Activated T-helper 1 cell treated with anti-CD3 and anti-CD28 coated beads, Interleukin-2, amount 50 U/mL, for 16 hours (primary cell): ENCODE data around the gene LRP8.

Experiments
- DNase-seq, 2 donors: peaks; one replicate each; pipeline ENCODE4 v3.0.0-alpha.2; 2020; ENCODE audit warnings: low read depth in 1 of 2, low spot score in 1 of 2

The LRP8 gene

DNA sequence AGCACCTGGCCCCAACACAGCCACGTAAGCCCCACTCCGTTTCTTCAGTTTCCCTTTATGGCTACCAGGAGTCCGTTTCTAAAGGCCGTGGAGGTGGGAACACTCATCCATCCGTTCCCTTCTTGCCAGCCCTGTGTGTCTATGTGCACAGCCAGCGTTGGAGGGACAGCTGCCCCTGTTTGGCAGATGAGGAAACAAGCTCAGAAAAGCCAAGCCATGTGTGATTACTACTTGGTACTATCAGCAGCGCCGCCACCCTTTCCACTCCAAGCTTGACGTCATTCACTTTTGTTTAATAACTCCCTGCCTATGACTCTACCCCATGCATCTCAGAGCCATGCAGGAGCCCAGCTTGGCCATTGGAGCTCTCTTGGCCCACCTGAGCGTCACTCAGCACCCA, 3.5 kb downstream of the LRP8 start:
- no peak for DNase-seq

DNA sequence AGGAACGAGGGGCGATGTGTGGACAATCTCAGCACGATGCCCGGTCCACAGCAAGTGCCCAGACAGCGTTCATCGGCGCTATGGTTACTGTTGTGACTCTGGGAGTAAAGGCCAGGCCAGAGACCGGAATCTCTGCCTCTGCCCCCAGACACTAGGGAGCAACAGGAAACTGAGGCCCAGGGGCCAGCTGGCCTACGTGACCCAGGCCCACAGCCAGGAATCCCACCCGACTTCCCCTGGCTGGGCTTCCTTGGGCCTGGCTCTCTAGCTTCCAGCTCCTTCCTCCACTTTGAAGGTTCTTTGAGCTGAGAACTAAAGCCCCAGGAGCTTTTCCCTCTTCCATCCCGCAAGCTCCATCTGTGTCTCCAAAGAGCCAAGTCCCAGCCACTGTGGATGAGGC, 4.6 kb downstream of the LRP8 start:
- no peak for DNase-seq

DNA sequence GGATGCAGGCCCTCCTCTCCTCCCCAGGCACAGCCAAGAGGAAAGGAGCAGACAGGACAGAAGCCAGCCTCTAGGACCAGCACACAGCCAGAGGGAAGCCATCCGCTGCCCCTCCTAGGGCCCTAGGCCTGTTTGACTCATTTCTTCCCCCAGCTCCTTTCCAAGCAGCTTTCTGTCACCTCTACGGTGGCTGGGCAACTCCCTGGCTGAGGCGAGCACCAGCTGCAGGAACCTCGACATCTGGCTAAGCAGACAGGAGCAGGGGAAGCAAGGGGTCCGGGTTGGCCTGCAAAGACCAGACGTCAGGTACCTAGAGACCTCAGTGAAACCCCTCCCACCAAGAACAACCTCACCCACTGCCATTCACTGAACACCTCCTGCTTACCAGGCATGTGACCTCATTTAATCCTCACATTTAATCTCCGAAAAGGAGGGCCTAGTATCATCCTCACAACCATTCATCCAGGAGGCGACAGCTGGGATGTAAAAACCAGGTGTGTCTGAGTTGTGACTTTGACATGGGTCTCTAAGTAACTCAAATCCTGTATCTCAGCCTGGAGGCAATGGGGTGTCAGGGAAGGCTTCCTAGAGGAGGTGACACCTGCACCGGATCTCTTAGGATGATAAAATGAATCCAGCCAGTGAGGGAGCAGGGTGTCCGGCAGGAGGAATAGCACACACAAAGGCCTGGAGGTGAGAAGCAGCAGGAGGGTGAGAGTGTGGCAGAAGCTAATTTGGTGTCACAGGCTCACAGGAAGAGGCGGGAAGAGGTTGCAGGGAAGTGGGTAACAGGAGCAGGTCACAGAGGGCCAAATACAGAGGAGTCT, 5.9 kb downstream of the LRP8 start:
- DNase-seq = no peak

DNA sequence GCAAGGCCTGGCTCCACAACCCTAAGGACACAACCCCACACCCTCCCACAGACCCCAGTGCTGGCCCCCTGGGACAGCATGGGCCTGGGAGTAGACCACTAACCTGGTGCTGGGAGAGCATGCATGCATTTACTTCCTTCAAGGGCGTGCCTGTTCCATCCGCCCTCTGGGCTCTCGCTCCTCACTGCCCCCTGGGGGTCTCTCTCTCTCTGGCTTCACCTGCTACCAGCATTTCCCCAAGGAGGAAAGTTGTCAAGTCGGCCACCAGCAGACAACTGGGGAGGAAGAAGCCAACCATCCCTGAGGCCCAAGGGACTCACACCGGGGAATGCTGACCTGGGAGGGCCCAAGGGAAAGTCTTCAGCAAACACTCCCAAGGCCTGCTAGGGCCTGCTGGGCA, 6.5 kb downstream of the LRP8 start:
- no peak for DNase-seq

DNA sequence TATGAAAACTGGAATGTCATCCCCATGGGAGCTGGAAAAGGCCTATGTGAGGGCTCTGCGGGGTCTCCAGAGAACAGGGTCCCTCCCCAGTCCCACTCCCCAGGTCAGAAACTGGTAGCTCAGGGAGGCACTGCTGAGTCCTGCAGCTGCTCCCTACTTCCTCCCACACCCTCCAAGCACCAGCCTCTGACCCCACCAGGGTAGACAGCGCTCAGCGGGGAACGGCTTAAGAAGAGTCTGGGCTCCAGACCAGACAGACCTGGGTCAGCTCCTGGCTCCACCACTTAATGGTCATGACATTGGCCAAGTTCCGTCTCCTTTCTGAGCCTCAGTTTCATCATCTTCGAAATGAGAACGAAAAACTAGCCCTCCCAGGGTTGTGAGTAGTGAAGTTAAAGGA, 7.2 kb downstream of the LRP8 start:
- DNase-seq = no peak

DNA sequence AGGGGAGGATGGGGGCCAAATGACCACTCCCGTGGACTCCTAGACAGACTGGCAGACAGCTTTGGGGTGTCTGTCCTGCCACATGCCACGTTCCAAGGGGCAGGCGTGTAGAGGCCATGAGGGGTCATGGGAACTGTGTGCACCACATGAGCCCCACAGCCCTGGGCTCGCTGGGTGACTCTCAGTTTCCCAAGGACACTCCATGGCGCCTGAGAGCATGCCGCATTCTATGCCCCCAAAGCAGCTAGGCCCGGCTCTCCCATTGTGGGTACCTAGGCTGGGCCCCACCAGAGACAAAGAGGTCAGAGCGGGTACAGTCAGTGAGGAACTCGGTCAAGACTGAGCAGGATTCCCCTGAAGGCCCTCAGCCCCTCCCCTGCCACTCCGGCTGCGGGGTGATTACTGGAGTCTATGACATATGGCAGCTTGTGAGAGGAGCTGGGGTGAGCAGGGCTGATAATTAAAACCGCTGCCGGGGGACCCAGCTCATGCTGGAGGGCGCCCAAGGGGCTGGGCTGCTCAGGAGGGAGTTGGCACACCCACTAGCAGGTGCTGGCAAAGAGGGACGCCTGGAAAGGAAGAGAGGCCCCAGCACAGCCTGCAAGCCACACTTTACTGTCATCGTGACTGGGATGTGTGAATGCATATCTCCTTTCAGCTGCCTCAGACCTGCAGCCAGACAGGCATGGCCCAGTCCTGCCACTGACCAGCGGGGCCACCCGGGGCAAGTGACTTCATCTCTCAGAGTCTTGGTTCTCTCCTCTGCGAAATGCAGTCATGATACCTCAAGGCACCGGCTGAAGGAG, 8.4 kb downstream of the LRP8 start:
- no peak for DNase-seq

DNA sequence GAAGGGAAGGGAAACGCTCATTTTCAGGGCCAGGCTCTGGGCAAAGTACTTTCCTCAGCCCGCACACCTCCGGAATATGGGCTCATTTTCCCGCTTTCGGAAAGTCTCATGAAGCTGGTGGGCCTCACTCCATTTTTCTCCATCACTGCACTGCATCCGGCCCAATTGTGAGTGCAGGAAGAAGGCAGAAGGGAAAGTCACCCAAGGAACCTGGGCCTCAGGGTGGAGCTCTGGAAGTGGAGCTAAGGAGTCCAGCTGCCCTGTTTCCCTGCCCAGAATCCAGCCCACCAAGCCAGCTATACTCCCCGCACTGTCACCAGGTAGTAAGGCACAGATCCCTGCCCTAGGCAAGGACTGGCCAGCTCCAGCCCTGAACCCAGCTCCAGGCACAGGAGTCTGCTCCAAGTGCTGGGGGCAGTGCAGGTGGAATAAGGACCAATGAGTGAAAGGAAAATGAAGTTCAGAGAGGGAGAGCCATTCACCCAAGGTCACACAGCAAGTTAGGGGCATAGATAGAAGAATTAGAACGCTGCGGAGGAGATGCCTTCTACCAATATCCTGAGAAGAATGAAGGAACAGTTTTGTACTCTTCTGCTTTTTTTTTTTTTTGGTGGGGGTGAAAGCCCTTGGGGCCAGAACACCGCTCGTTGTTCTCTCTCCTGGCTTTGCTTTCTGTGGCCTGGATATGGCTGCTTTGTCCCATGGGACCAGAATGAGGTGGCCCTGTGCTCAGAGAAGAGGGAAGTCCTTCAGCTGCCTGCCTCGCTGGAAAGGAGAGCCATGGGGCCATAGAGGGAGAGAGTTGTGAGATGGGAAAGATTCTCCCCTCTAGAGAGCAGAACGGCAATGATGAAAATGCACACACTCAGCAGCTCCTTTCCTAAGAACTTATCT, 10.0 kb downstream of the LRP8 start:
- no peak for DNase-seq

DNA sequence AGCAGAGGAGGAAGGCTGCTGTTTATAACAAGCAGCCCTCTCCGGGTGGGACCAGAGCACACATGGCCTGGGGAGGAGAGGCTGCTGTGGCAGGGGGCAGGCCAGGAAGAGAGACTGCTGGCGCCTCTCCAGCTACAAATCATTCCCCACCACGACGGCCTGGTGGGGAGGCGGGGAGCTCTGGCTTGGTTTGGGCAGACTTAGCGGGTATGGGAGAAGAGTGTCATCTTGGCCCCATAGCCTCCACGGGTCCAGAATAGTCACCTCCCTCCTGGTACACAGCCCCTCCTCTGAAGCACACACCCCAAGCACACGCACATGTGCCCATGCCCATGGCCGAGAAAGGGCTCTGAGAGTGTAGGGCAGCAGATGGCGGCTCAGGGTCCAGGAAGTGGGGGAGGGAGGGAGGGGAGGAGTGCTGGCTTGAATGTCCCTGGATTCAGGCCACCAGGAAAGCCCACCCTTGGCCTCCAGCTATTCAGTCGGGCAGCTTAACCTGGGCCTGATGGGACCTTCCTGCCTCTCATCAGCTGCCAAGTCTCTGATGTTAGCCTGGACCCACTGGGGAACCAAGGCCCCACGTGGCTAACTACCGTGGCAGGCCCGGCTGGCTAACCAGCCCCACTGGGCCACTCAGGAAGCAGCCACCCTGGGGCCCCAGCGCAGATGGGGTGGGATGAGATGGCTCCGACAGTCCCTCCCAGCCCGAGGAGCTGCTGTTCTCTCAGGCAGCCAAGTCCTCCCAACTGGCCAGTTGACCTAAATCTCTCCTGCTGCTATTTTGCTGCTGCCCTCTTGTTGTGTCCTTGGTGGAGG, 10.9 kb downstream of the LRP8 start:
- no peak for DNase-seq

DNA sequence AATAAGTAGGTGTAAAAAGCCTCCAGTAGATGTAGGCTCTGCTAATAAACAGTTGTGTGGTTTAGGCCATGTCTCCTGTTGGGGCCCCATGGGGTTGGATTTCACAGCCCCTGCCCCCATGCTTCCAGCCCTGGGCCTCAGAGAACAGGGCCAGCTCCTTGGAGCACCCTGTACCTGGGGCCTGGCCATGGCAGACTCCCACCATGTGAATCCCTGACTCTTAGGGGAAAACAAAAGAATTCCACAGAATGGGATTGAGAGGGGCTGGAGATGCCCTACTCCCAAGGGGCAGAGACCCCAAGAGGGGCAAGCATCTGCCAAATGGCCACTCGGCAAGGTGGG, 11.5 kb downstream of the LRP8 start:
- DNase-seq = no peak

DNA sequence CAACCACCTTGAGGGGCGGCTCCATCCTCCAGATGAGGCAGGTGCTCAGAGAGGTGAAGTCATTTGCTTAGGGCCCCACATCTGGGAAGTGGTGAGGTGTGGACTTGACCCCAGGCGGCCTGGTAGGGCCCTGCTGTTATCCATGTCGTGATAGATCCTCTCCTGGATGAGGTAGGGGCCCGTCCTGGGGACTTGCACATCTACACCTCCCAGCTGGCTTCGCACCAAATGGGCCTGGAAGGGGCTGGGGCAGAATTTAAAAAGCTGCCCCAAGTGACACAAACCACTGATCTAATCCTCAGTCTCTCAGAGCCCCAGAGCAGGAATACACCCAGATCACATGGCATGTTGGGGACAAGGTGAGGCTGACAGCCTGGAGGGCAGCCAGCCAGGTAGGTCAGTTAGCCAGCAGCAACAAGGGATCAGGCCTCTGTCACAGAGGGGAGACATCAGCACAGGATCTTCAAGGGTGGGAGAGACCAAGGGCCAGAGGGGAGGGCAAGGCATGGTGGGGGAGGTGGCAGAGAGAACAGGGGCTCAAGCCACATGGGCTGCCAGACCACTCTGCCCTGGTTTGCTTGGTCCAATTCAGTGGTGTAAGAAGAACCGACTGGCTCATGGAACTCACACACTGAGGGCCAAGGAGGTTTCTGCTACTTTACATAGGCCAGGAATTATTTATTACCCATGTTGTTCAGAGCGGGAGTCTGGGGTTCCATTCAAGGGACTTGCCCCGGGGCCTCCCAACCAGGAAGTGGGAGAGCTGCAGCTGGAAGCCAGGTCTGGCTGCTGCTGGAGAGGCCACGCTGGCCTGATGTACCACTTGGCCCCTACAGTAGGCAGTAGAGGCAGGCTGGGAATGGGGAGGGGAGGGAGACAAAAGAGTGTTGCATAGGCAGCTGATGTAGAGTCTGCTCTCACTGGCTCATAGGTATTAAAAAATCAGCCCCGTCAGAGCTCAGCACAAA, 12.1 kb downstream of the LRP8 start:
- DNase-seq = no peak

DNA sequence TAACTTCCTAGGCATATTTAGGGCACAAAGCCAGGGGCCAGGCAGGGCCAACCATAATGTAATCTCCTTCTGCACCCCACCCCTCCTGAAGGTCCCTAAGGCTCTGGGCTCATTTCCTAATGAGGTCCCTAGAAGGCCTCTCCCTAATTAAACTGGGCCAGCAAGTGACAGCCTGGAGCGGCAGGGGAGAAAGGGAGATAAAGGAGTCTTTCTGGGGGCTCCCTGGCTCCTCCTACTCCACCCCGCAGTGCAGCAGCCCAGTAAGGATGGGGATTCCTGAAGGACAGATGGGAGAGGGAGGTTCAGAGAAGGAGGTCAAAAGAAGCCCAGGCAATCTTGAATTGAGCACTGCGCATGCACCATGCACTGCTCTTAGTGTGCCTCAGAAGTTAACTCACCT, 12.8 kb downstream of the LRP8 start:
- DNase-seq = no peak

DNA sequence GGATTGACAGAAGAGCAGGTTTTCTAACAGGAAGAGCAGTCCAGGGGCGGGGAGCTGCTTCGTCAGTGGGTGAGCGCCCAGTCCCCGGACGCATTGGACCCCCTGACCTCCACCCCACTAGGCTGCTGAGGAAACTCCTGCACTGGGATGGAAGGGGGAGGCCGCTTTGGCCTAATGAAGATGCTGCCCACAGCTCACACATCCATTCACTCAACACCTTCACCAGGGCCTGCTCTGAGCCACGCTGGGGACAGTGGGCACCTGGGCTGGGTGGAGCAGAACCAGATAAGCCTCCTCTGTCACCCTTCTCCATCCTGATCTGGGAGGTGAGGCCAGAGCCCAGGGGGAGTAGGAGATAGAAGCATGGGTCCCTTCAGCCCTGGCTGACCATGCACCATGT, 13.3 kb downstream of the LRP8 start:
- no peak for DNase-seq

DNA sequence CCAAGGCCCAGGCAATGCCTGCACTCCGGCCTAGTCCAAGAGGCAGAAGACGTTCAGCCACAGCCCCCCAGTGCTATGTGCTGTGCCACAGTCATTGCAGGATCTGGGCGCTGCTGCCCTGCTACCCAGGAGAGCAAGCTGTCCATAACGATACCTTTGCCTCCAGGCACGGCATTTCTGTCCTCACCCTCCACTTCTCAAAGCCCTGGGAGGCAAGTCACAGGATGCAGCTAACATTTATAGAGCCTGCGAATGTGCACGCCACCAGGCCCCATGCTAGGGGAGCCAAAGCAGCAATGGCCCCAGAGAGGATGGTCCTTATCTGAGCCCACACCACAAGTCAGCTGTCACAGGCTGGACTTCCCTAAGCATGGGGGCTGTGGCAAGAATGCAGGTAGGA, 13.8 kb downstream of the LRP8 start:
- DNase-seq = no peak

DNA sequence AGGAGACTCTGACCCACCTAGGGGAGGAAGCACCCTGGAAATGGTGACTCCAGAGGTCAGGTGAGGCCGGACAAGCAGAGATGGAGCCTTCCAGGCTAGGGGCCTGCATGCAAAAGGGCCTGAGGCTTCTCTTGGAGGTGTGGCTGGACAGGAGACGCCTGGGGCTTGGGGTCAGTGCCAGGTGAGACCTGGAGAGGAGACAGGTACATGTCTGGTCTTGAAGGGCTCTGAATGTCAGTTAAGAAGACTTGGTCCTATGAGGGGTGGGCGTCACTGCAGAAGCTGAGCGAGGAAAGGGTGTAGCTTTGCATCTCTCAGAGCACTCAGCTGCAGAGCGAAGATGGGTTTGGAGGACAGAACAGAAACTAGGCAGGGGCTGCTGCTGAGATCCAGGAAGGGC, 14.3 kb downstream of the LRP8 start:
- no peak for DNase-seq

DNA sequence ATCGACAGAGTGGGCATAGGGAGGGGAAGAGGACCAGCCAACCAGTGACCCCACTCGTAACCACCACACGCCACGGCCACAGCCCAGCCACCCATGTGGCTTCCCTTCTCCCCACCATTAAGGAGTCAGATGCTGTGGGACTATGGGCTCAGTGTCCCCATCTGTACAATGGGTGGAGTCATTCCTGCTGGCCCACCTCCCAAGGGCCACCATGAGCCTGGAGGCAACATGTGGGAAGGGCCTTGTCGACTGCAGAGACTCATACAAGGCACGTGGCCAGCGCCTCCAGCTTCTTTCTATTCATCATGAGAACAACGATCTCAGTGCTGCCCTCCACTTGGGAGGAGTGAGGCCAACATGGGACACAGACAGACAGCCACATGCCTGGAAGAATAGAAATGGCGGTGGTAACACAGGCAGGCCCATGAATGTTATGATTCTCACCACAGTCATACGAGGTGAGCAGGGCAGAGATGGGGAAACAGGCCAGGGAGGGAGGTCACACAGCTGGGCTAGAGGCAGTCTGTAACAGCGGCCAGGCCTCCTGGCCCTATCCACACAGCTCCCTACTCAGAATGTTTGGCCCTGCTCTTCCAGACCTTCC, 16.1 kb downstream of the LRP8 start:
- no peak for DNase-seq

DNA sequence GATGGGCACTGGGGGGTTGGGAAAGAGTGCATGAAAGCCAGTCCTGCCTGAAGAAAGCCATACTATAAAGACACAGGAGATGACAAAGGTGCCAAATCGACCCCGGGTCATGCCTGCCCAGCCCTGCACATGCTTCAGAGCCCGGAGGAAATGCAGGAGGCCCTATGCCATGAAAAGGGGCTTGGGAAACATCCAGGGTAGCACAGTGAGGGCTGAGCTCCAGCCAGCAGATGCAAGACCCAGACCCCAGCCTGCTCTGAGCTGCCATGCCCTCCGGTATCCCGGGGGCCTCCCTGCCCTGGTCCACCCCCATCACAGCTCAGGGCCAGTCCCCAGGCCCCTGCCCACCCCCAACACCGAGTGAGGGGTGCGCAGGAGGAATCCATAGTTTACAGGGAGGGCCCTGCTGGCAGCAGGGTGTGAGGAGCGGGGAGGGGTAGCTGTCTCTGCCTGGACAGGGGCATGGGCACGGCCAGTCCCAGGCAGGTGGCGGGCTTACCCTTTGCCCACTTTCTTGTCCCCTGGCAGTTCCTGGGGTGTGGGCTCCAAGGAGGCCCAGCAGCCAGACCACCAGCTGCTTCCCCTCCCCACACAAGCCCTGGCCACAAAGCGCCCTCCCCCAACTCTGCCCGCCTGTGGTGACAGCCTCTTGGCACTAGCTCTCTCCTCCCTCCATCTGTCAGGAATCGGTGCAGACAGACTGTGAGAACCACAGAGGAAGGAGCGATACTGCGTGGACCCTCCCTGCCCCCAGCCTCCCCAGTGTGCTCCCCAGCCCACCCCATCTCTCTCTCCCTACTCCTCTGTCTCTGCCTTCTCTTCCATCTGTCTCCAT, 16.8 kb downstream of the LRP8 start:
- no peak for DNase-seq

DNA sequence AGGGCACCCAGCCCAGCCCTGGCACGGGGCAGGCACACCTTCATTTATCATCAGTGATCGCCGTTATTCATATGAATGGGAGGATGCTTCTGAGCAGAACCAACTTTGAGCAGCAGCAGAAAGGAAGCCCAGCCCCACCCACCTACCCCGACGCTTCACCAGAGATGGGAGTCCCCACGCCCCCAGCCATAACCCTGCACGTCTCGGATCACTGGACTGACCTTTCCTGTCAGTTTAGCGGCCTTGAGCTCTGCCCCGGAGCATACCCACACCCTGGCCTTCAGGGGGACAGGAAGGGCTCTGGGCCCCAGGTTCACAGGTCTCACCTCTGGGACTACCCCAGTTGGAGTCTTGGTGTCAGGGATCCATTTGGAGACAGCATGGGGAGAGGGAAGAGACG, 18.1 kb downstream of the LRP8 start:
- DNase-seq = no peak

DNA sequence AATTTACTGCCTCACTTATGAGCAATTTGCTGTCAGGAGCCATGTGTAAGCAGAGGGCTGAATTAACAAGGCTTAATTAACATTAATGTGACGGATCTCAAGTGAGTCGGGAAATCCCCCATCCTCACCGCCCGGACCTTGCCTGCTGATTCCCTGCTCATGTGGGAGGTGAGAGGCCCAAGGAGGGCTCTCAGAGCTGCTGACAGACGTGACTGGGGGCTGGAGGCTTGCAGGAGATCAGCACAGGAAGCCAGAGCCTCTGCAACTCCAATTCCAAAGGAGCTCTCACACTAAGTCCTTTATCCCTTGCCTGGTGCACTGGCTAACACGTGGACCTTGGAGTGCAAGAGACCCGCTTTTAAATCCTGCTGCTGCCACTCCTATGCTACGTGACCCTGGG, 19.4 kb downstream of the LRP8 start:
- DNase-seq = no peak
